Endothelial cell of umbilical vein (primary cell): Measurements from ENCODE around the gene CNTFR. TPM values are rescaled to one million over a fixed set of nuclear protein-coding genes. Genes with fewer than 3 reads are reported as not detected.

Source experiments
- BruUV-seq: library from RNA; stranded (reverse); fragments of 400-500 nt; replicated peaks from 2 replicates; lab custom pipeline; 2021; lab: Mats Ljungman, UMichigan
- CTCF ChIA-PET: fragments of 300-600, 350-600 bp; sonication (Branson Sonifier 250); formaldehyde crosslinking; loops from one replicate; lab custom pipeline; 2021; ENCODE audit warnings: antibody characterized with exemption, inconsistent platforms; lab: Charles Lee
- POLR2A ChIA-PET: fragments of 300-600, 350-600 bp; sonication (Branson Sonifier 250); formaldehyde crosslinking; loops from one replicate; lab custom pipeline; 2021; ENCODE audit warnings: antibody characterized with exemption, inconsistent platforms; lab: Charles Lee
- DNase-seq: peaks from one replicate; pipeline ENCODE4 v3.0.0-alpha.2; 2011; ENCODE audit warnings: low read depth, low spot score
- FAIRE-seq: peaks from 2 replicates; lab custom pipeline; 2011; peaks lifted over from hg19 to GRCh38; lab: Jason Lieb, UNC
- H2AFZ ChIP-seq: 2 replicates; pipeline ENCODE4 v1.6.0; 2012; ENCODE audit warnings: low read depth, low read length, control low read depth, inconsistent platforms
- H3K27ac ChIP-seq: 2 replicates; pipeline ENCODE4 v1.5.1; 2011; ENCODE audit warnings: low read depth, mild to moderate bottlenecking, control low read depth, low read length, moderate library complexity; ENCODE audit not compliant: insufficient read depth
- H3K27me3 ChIP-seq, 2 experiments: 2 replicates each; pipeline versions ENCODE4 v1.6.0 to v1.6.1; 2011; ENCODE audit warnings: low read length in 2 of 2, mixed read lengths in 1 of 2; ENCODE audit not compliant: control insufficient read depth in 2 of 2, insufficient read depth in 2 of 2
- H3K36me3 ChIP-seq, 2 experiments: 2 replicates in 1 of 2; 3 replicates in 1 of 2; pipeline ENCODE4 v1.5.1; 2011; ENCODE audit warnings: low read length in 2 of 2, mild to moderate bottlenecking in 1 of 2, moderate library complexity in 1 of 2; ENCODE audit not compliant: control insufficient read depth in 2 of 2, insufficient read depth in 2 of 2; ENCODE audit errors: extremely low read depth in 1 of 2
- H3K4me1 ChIP-seq: 3 replicates; pipeline ENCODE4 v1.5.1; 2011; ENCODE audit warnings: mild to moderate bottlenecking, low read length; ENCODE audit not compliant: control insufficient read depth, insufficient read depth; ENCODE audit errors: extremely low read depth
- H3K4me2 ChIP-seq: 2 replicates; pipeline ENCODE4 v1.6.1; 2011; ENCODE audit warnings: low read length, control low read depth, mixed read lengths; ENCODE audit not compliant: insufficient read depth
- H3K4me3 ChIP-seq, 3 experiments: fragments of 200-600 bp in 1 of 3; sonication (generic), shearing (Covaris generic) in 1 of 3; replicated peaks in 1 of 3; 2 replicates each; pipeline ENCODE4 v1.5.1; 2011 to 2016; ENCODE audit warnings: control low read depth in 3 of 3, low read length in 3 of 3, mild to moderate bottlenecking in 2 of 3, inconsistent platforms in 1 of 3, low read depth in 1 of 3, moderate library complexity in 1 of 3; ENCODE audit not compliant: insufficient read depth in 1 of 3
- H3K79me2 ChIP-seq: 2 replicates; pipeline ENCODE4 v1.6.0; 2012; ENCODE audit warnings: low read length, inconsistent platforms; ENCODE audit not compliant: control insufficient read depth, insufficient read depth
- H3K9ac ChIP-seq: replicated peaks from 2 replicates; pipeline ENCODE3; 2011; ENCODE audit warnings: low read length, control low read depth; ENCODE audit not compliant: insufficient read depth; ENCODE audit errors: extremely low read depth
- H3K9me1 ChIP-seq: replicated peaks from 3 replicates; pipeline ENCODE4 v1.6.0; 2011; ENCODE audit warnings: mild to moderate bottlenecking, low read length; ENCODE audit not compliant: control insufficient read depth, insufficient read depth; ENCODE audit errors: extremely low read depth
- H3K9me3 ChIP-seq: replicated peaks from 2 replicates; pipeline ENCODE4 v1.5.1; 2012; ENCODE audit warnings: low read length, inconsistent platforms; ENCODE audit not compliant: control insufficient read depth, insufficient read depth
- H4K20me1 ChIP-seq: replicated peaks from 2 replicates; pipeline ENCODE3; 2011; ENCODE audit warnings: mild to moderate bottlenecking, low read length; ENCODE audit not compliant: control insufficient read depth, insufficient read depth; ENCODE audit errors: extremely low read depth
- EZH2 ChIP-seq: IDR thresholded peaks from 2 replicates; pipeline ENCODE4 v1.6.1; 2012; ENCODE audit warnings: borderline replicate concordance, low read depth, mild to moderate bottlenecking, moderate library complexity, low read length, inconsistent platforms; ENCODE audit not compliant: severe bottlenecking
- FOS ChIP-seq: IDR thresholded peaks from 2 replicates; pipeline ENCODE4 v1.6.1; 2011; ENCODE audit warnings: mild to moderate bottlenecking, low read length, moderate library complexity, borderline replicate concordance; ENCODE audit not compliant: insufficient read depth
- GATA2 ChIP-seq: IDR thresholded peaks from 2 replicates; pipeline ENCODE4 v1.7.0; 2011; ENCODE audit warnings: low read depth, mild to moderate bottlenecking, moderate library complexity, mixed read lengths, low read length; ENCODE audit not compliant: insufficient read length, insufficient read depth
- JUN ChIP-seq: IDR thresholded peaks from 2 replicates; pipeline ENCODE4 v1.6.1; 2011; ENCODE audit warnings: borderline replicate concordance, low read depth; ENCODE audit not compliant: insufficient read length, insufficient read depth
- MYC ChIP-seq: IDR thresholded peaks from one replicate; pipeline ENCODE4 v1.6.1; 2011; ENCODE audit warnings: mild to moderate bottlenecking, low read depth, low read length
- POLR2A ChIP-seq: IDR thresholded peaks from 2 replicates; pipeline ENCODE4 v1.6.1; 2012; ENCODE audit warnings: low read depth, mild to moderate bottlenecking, control low read depth, low read length
- POLR2AphosphoS5 ChIP-seq: IDR thresholded peaks from 2 replicates; pipeline ENCODE4 v1.6.1; 2012; ENCODE audit warnings: low read depth, mild to moderate bottlenecking, control low read depth, low read length, moderate library complexity; ENCODE audit not compliant: insufficient read depth
- dilution Hi-C: fragments of 300-500 bp; cut with MboI; formaldehyde crosslinking; loops from one replicate; pipeline ENCODE4 v1.15.0; 2019; ENCODE audit warnings: low sequenced_read_pairs; ENCODE audit not compliant: extremely low pct_ligation_motif_present
- intact Hi-C: fragments of 100-400 bp; cut with micrococcal nuclease; formaldehyde crosslinking; loops from one replicate; pipeline ENCODE4 v1.10.0; 2022
- polyA plus RNA-seq, 4 experiments: library from polyadenylated mRNA; depleted of rRNA in 3 of 4; stranded (reverse) in 3 of 4; unstranded in 1 of 4; fragments of >200 nt; gene quantifications; 2 replicates each; pipeline versions ENCODE4 v1.2.1 to v1.2.3, GENCODE V29; 2011 to 2012; ENCODE audit warnings: missing spikeins in 1 of 4
- total RNA-seq: library from RNA; stranded (reverse); gene quantifications from 2 replicates; pipeline ENCODE4 v1.2.3, GENCODE V29; 2021
- TF ChIP-seq, protein P1 (sequence below), 2 donors: IDR thresholded peaks; 1 replicate in 1 of 2; 2 replicates in 1 of 2; pipeline ENCODE4 v1.5.1; 2011; ENCODE audit warnings: low read length in 2 of 2, mild to moderate bottlenecking in 2 of 2, moderate library complexity in 2 of 2, control low read depth in 1 of 2, inconsistent platforms in 1 of 2, low read depth in 1 of 2; ENCODE audit not compliant: insufficient read depth in 1 of 2; ENCODE audit errors: extremely low read depth in 1 of 2
- TF ChIP-seq, protein P2 (sequence below): IDR thresholded peaks from 2 replicates; pipeline ENCODE4 v1.6.1; 2011; ENCODE audit not compliant: insufficient read depth, insufficient read length

Gene CNTFR
- total and polyA plus RNA-seq, 2 donors (not counting 3 experiments of a cell fraction or from before 2014, with no cell fraction given), result not detected

DNA sequence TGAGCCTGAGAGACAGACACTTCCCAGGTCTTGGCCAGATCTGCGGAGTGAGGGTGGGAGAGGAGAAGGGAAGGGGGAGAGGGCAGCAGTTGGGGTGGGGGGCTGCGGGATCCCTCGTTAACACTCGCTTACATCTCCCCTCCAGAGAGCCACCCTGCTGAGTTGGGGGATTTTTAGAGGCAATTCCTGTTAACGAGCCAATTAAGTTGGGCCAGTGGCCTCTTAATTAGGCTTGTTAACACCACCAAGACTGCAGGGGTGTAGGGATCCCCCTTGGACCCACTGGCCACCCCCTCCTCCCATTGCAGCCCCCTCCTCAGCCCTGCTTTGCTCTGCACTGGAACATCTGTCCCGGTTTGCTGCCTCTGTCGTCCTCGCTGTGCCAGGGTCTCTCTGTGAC, 23.7 kb downstream of the CNTFR start:
- H2AFZ ChIP-seq, result no peak overlapping the region
- TF ChIP-seq POLR2A (no peak), MYC (no peak), POLR2AphosphoS5 (no peak), EZH2 (no peak), GATA2 (no peak), FOS (no peak), JUN (no peak)
- TF ChIP-seq, protein P1, sequence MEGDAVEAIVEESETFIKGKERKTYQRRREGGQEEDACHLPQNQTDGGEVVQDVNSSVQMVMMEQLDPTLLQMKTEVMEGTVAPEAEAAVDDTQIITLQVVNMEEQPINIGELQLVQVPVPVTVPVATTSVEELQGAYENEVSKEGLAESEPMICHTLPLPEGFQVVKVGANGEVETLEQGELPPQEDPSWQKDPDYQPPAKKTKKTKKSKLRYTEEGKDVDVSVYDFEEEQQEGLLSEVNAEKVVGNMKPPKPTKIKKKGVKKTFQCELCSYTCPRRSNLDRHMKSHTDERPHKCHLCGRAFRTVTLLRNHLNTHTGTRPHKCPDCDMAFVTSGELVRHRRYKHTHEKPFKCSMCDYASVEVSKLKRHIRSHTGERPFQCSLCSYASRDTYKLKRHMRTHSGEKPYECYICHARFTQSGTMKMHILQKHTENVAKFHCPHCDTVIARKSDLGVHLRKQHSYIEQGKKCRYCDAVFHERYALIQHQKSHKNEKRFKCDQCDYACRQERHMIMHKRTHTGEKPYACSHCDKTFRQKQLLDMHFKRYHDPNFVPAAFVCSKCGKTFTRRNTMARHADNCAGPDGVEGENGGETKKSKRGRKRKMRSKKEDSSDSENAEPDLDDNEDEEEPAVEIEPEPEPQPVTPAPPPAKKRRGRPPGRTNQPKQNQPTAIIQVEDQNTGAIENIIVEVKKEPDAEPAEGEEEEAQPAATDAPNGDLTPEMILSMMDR (IDR thresholded peaks at IDR 0.05; ENCODE audit: extremely low read depth in 1 of 2, insufficient read depth in 1 of 2, low read depth in 1 of 2, low read length in 2 of 2), result no peak
- TF ChIP-seq, protein P2, sequence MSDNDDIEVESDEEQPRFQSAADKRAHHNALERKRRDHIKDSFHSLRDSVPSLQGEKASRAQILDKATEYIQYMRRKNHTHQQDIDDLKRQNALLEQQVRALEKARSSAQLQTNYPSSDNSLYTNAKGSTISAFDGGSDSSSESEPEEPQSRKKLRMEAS, result no peak
- H3K9ac ChIP-seq, result no peak overlapping the region
- dilution Hi-C loops (no loop called here), intact Hi-C loops (no loop called here)
- no peaks in the 10 kb centered on the region for H3K4me1 ChIP-seq
- FAIRE-seq (no peak), DNase-seq (no peak)
- H3K27me3 ChIP-seq, result peaks cover 3 to 14% of the 10 kb centered on the region in 2 experiments
- BruUV-seq, result no TSS peak
- H3K9me3 ChIP-seq, result no peaks in the 10 kb centered on the region
- no peaks in the 10 kb centered on the region for H3K9me1 ChIP-seq
- no peaks in the 10 kb centered on the region for H3K36me3 ChIP-seq
- no peaks in the 10 kb centered on the region for H3K79me2 ChIP-seq
- no peak overlapping the region for H3K4me3 ChIP-seq
- no peaks in the 10 kb centered on the region for H4K20me1 ChIP-seq
- no peak overlapping the region for H3K4me2 ChIP-seq
- ChIA-PET CTCF (interaction anchor here (1.1 to 1.6 kb wide), 2 partner anchors 18 to 26 kb away, joined by 3 to 5 read pairs; no protein-coding TSS in a partner anchor), POLR2A (no interaction called here)
- no peak overlapping the region for H3K27ac ChIP-seq
